Testis (tissue), 3 donors: Measurements from ENCODE around the gene PRKG1. TPM values are rescaled to one million over a fixed set of nuclear protein-coding genes. Genes with fewer than 3 reads are reported as not detected.

Source experiments
- DNase-seq: peaks from one replicate; pipeline ENCODE4 v3.0.0-alpha.2; 2019
- H3K27ac ChIP-seq, 2 donors: fragments of 200-600 bp; sonication (generic); one replicate each; pipeline ENCODE4 v1.5.1; 2019
- H3K27me3 ChIP-seq: fragments of 200-600 bp; sonication (generic); one replicate; pipeline ENCODE4 v1.5.1; 2019
- H3K36me3 ChIP-seq: fragments of 200-600 bp; sonication (generic); one replicate; pipeline ENCODE4 v1.5.1; 2017; ENCODE audit warnings: low read depth; ENCODE audit errors: missing control alignments
- H3K4me1 ChIP-seq: fragments of 200-600 bp; sonication (generic); one replicate; pipeline ENCODE4 v1.5.1; 2019
- H3K4me3 ChIP-seq, 2 donors: fragments of 200-600 bp; sonication (generic); one replicate each; pipeline ENCODE4 v1.5.1; 2017 to 2019
- H3K9me3 ChIP-seq: fragments of 200-600 bp; sonication (generic); one replicate; pipeline ENCODE4 v1.5.1; 2017
- CTCF ChIP-seq, 3 experiments: fragments of 450-650 bp in 2 of 3; fragments of 200-600 bp in 1 of 3; sonication (generic) in 1 of 3; IDR thresholded peaks; one replicate each; pipeline ENCODE4 v1.5.1; 2016 to 2019; ENCODE audit warnings: antibody characterized with exemption in 3 of 3, mild to moderate bottlenecking in 2 of 3, moderate library complexity in 1 of 3
- POLR2A ChIP-seq: fragments of 450-650 bp; IDR thresholded peaks from one replicate; pipeline ENCODE4 v1.6.1; 2017; ENCODE audit warnings: antibody characterized with exemption, mild to moderate bottlenecking, moderate library complexity
- WGBS, 2 donors: methylation state at CpG; one replicate each; pipeline ENCODE4 v1.1.5; 2018; 5-methylcytosine and 5-hydroxymethylcytosine counted together
- intact Hi-C: fragments of 100-400 bp; cut with DNase I; formaldehyde crosslinking; loops from one replicate; pipeline ENCODE4 v1.15.1; 2023; ENCODE audit warnings: low total_unique reads
- polyA plus RNA-seq: library from polyadenylated mRNA; stranded (reverse); fragments of 350-450 nt; fragmentation: Illumina TruSeq; extraction: RNeasy Lipid Tissue Mini Kit (QIAGEN cat#74804); gene quantifications from one replicate; pipeline ENCODE4 v1.2.3, GENCODE V29; 2014; ENCODE audit warnings: low read depth, low replicate concordance; ENCODE audit not compliant: insufficient read depth
- total RNA-seq, 2 donors: library from RNA; depleted of rRNA; stranded (reverse); fragments of >200 nt; gene quantifications; one replicate each; pipeline ENCODE4 v1.2.3, GENCODE V29; 2016

Gene PRKG1
- total and polyA plus RNA-seq, 3 donors from 2014 or later, result 6.3 to 15.3 (median 12.5) TPM

DNA sequence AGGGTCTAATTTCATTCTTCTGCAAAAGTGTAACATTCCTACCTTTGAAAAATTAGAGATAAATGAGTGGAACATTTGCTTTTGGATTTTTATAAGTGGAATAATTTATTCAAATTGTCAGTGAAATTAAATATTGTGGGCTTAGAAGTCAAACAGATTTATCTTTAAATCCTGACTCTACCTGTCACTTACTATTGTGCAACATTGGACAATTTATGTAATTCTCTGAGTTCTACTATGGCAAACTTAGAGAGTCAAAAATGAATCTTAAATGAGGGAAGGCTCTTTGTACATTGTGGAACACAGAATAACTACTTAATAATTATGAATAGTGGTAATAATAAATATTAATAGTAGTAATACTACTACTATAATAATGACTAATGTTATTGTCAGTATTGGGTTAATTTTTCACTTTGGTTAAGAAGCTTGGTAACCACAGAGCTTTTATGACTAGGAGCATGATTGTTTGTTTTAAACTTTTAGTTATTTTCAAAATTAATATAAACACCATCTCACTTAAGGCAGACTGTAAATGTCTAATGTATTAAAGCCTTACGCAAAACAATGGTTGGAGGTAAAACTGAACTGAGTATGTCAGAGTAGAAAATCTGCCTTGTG is 70.0 kb downstream of the PRKG1 start:
- Histone ChIP-seq H3K4me3 (no peak overlapping the region), H3K27me3 (no peaks in the 10 kb centered on the region), H3K27ac (no peak overlapping the region), H3K4me1 (no peaks in the 10 kb centered on the region), H3K9me3 (no peaks in the 10 kb centered on the region), H3K36me3 (no peaks in the 10 kb centered on the region)
- TF ChIP-seq CTCF (IDR thresholded peaks at IDR 0.05) (no peak), POLR2A (no peak)
- intact Hi-C loops, result no loop called here
- DNase-seq, result no peak
- WGBS, 2 donors, result 92 to 95% methylated on average over 1 of the region's 1 CpG

- 66 to 67% methylated on average over 7 of the region's 7 CpGs for WGBS, 2 donors
- no peak for DNase-seq
- Histone ChIP-seq H3K27me3 (no peaks in the 10 kb centered on the region), H3K27ac (no peak overlapping the region), H3K4me1 (no peaks in the 10 kb centered on the region), H3K9me3 (no peaks in the 10 kb centered on the region), H3K4me3 (no peak overlapping the region), H3K36me3 (no peaks in the 10 kb centered on the region)
- no peak for TF ChIP-seq CTCF (IDR thresholded peaks at IDR 0.05)
- no peak for TF ChIP-seq POLR2A
- intact Hi-C loops, result no loop called here
Measured at GRCh38 chr10:51145375-51145774, 71.1 kb downstream of the PRKG1 start.

DNA sequence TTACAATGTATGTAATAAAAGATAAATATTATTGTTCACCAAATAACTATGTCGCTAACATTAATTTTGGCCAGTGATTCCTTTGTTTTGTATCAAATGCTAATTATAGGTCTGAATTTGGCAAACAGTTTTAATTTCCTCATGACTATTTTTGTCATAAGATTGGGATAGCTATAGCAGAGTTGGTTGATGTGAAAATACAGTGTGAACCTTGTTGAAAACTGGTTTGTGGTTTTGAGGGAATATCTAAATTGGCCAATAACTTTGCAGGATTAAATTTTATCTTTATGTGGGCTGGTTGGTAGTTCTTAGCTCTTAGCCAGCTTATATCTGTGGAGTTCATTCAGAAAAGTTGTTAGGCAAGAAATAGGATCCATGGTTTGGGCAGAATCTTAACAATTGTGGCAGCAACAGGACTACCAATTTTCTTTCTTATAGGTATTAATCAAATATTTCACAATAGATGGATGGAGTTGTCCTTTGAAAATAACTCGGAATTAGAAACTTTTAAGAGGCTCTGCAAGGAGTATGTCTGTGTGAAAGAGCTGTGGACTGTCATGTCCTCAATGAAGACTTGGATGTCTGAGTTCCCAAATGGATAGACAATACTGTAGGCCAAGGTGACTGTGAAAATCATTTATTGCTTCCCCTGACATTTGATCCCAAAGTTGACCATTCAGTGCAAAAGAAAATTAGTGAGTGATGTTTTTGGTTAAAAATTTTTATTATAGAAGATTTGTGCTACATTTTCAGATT is 73.5 kb downstream of the PRKG1 start:
- H3K27me3 ChIP-seq, result no peaks in the 10 kb centered on the region
- H3K27ac ChIP-seq, result no peak overlapping the region
- WGBS, 2 donors, result 73 to 79% methylated on average over 2 of the region's 2 CpGs
- no peak overlapping the region for H3K4me3 ChIP-seq
- no peaks in the 10 kb centered on the region for H3K36me3 ChIP-seq
- no peak for DNase-seq
- intact Hi-C loops, result no loop called here
- H3K9me3 ChIP-seq, result no peaks in the 10 kb centered on the region
- TF ChIP-seq CTCF (IDR thresholded peaks at IDR 0.05) (no peak), POLR2A (no peak)
- H3K4me1 ChIP-seq, result no peaks in the 10 kb centered on the region

- Histone ChIP-seq H3K9me3 (no peaks in the 10 kb centered on the region), H3K4me3 (no peak overlapping the region), H3K27ac (no peak overlapping the region), H3K36me3 (no peaks in the 10 kb centered on the region), H3K4me1 (no peaks in the 10 kb centered on the region), H3K27me3 (no peaks in the 10 kb centered on the region)
- no peak for DNase-seq
- WGBS, 2 donors, result 80 to 85% methylated on average over 4 of the region's 4 CpGs
- TF ChIP-seq CTCF (IDR thresholded peaks at IDR 0.05) (no peak), POLR2A (no peak)
- intact Hi-C loops, result no loop called here
Measured at GRCh38 chr10:51156926-51157325, 82.6 kb downstream of the PRKG1 start.
